HG02938 (cell line): ENCODE measurements around the gene LRRC70.

Source experiments
- ATAC-seq: cut with Tn5 transposase; IDR thresholded peaks from one replicate; pipeline ENCODE4 v1.9.1; 2021; ENCODE audit warnings: mild to moderate bottlenecking, moderate library complexity; ENCODE audit not compliant: unreplicated experiment

LRRC70 gene

DNA sequence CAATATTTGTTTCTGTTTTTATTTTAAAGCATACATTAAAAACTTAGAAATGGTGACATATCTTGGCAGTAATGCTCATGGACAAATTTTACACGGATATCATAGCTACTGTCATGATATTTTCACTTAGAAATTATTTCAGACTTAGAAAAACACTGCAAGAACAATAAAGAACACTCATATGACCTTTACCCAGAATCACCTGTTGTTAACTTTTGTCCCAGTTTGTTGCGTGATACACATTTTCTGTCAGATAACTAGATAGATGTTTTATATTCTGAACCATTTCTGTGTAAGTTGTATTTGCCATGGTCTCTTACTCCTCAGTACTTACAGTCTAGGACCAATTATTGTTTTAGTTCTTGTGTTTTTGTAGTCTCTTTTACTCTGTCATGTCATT is 3.6 kb upstream of the LRRC70 start:
- no peak for ATAC-seq

DNA sequence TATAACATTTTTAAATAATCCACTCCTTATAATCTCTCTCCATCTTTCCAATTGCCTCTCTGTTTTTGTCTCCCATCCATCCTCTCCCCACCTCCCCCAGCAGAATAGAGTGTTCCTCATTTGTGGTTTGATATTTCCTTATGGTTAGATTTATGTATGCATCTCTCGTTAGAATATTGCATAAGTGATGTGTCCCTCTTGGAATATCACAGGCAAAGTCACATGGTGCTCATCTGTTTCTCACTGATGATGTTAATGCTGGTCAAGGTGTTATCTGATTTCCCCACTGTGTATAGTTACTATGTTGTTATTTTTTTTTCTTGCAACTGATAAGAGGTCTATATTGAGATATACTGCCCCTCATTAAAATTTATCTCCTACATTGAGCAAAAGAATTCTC is 3.1 kb upstream of the LRRC70 start:
- no peak for ATAC-seq

DNA sequence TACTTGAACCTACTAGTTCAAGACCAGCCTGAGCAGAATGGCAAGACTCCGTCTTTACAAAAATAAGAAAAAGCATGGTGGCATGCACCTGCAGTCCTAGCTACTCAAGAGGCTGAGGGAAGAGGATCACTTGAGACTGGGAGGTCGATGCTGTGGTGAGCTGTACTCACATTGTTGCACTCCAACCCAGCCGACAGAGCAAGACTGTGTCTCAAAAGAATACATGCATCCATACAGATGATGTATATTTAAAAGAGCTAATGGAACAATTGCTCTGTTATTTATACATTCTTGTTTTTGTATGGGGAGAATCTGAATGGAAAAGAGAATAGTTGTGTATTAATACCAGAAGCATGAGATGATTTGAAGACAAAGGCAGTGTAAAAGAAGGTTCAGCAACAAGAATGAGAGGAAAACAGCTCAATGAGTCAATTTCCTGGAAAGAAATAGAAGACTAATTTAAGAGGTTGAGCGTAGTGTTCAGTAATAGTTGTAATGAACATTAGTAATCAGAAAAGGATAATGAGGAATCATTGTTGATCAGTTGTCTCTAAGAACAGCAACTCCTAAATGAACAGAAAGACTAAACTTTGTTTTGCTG is 1.9 kb upstream of the LRRC70 start:
- no peak for ATAC-seq

DNA sequence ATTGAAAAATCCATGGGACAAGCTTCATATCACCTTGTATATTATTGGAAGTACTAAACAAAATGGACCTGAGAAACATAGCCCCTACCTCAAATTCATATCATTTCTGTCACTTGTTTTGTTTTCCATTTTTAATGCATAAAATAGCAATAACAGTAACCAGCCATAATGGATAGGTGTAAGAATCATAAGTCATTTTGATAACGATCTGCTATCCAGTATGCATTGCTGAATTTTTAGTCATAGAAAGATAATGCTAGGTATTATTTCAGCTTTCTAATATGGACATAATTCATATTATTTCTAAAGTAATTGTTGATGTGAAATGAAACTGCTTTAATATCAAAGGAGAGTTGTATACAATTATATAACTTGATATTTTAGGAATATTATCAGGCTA is 1.1 kb upstream of the LRRC70 start:
- ATAC-seq: no peak

DNA sequence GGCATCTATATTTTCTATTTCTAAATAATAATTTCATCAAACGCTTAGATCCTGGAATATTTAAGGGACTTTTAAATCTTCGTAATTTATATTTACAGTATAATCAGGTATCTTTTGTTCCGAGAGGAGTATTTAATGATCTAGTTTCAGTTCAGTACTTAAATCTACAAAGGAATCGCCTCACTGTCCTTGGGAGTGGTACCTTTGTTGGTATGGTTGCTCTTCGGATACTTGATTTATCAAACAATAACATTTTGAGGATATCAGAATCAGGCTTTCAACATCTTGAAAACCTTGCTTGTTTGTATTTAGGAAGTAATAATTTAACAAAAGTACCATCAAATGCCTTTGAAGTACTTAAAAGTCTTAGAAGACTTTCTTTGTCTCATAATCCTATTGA is 1.1 kb downstream of the LRRC70 start:
- no peak for ATAC-seq

DNA sequence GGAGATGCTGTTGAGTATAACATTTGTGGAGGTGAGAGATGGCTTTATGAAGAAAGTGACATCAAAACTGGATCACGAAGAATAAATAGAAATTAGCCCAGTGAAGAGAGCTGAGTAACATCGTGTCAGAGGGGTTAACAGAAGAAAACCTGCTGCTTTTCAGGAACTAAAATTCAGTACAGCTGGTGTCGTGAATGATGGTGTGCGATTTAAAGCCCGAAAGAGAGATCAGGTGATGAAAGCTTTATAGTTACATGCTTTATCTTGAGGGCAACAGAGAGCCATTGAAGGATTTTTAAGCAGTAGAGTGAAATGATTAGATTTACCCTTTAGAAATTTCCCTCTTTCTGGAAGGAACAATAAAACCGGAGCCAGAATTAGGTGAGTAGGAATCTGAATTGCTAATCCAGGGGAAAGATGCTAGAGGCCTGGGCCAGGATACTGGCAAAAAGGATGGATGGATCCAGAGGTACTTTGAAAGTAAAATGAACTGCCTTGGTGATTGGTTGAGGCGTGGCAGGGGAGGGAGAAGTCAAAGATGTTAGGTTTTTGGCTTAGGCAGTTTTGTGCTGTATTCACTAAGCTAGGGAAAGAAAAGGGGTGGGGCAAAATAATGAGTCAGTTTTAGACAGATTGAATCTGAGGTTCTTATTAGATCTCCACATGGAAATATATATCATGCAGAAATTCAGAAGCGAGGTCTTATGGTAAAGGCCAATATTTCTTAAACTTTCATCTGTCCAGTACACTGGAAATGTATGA is 3.4 kb downstream of the LRRC70 start:
- no peak for ATAC-seq

DNA sequence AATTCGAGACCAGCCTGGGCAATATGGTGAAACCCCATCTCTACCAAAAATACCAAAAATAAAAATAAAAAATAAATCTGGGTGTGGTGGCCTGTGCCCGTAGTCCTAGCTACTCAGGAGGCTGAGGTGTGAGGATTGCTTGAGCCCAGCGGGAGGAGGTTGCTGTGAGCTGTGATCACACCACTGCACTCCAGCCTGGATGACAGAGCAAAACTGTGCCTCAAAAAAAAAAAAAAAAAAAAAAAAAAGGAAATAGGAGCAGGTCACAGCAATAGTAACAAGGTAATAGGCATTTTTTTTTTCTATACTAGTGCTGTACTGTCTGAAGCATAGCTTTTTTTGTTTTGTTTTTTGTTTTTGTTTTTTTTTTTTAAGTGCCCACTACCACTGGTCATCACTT is 5.8 kb downstream of the LRRC70 start:
- no peak for ATAC-seq

DNA sequence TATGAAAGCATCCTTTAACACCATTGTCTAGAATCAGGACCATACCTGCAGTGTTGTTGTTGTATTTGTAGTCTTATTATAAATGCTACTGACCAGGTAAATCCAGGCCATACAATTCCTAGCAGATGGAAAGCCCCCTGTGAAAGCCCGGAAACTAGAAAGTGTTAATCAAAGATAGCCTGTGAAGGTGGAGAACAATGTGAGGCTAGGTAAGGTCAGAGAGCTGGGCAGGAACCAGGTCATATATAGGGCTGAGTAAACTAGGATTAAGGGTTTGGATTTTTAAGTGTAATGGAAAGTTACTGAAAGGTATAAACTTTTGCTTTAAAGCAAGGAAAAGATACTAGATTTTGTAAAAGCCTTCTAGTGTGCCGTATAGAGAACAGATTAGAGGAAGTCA is 6.7 kb downstream of the LRRC70 start:
- ATAC-seq: no peak

DNA sequence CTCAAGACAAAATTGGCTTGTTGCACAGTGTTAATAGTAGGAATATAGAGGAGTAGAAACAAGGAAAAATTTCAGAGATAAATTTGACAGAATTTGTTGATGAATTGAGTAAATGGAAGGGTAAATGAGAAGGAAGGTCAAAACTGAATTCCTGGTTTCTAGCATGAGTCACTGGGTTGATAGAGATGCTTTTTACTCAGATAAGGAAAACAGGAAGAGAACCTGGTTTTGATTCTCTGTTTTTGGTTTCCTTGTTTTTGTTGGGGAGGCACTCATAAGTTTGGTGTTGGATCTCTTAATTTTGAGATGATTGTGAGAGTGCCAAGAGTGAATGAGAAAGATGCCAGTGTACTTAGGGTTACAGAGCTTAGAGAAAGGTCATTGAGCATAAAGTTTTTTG is 7.1 kb downstream of the LRRC70 start:
- ATAC-seq: no peak

DNA sequence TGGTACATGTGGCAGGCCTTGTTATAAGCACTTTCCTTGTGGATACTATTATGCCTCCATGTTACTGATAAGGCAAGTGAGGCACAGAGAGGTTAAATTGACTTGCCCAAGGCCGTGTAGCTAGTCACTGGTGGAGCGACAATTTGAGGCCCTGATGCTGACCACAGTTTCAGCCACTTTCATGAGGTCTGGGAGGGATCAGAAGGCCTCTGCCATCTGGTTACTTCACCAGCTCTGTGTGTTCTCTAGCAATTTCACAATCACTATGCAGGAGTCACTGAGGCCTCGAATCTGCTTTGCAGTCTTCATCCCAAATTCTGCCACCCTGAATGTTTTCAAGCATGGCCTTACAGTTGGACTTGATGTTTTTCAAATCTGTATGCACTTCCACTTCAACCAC is 9.1 kb downstream of the LRRC70 start:
- ATAC-seq: no peak

DNA sequence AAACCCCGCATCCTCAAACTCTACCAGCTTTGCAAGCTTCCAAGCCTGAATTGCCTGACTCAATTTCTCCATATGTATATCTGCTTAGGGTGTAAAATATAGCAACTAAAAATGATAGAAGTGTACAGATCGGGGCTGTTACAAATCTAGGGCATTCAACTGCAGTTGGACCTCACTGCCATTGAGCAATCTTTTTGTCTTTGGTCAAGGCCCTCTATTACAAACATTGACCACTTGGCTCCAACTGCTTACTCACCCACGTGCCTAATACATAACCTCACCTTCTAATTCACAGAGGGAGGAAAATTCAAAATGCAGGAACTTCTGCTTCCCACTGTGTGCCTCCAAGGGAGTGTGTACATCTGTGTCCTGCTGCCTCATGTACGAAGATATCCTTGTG is 10.0 kb downstream of the LRRC70 start:
- ATAC-seq: no peak

DNA sequence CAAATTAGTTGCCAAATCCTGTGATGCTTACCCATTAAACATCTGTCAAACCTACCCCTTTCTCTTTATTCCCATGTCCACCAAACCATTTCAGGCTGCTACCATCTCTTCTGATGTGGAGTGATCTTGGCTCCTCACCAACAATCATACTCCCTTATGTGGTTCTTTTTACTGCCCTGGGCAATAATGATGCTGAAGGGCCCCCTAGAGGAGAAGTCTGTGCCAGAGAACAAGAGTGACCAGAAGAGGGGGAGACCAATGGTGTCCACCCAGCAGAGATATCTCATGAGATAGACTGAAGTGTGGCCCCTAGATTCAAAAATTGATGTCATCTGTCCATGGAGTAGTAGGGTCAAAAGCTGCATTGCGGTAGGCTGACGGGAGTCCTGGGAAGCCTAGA is 10.9 kb downstream of the LRRC70 start:
- no peak for ATAC-seq

DNA sequence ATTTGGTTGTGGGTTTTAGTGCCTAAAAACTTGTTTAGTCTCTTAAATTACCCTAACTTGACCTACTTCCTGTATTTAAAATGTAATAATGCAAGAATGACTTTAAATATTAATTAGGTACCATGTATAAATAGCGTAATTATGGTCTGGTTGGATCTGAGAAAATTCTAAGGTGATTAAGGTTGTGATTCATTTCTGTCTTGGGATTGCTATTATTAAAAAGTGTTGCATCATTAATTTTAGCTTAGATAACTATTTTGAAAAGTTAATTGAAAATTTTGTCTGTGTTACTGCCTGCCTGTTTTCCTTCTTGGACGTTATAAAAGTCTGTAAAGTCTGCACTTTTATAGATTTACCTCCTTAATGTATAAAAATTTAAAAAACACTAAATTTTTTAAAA is 11.8 kb downstream of the LRRC70 start:
- no peak for ATAC-seq

DNA sequence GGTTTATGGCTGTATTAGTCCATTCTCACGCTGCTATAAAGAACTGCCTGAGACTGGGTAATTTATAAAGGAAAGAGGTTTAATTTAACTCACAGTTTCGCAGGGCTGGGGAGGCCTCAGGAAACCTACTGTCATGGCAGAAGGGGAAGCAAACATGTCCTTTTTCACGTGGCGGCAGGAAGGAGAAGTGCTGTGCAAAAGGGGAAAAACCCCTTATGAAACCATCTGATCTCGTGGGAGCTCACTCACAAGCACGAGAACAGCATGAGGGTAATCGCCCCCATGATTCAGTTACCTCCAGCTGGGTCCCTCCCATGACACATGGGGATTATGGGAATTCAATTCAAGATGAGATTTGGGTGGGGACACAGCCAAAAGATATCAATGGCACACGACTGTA is 13.9 kb downstream of the LRRC70 start:
- ATAC-seq: no peak

DNA sequence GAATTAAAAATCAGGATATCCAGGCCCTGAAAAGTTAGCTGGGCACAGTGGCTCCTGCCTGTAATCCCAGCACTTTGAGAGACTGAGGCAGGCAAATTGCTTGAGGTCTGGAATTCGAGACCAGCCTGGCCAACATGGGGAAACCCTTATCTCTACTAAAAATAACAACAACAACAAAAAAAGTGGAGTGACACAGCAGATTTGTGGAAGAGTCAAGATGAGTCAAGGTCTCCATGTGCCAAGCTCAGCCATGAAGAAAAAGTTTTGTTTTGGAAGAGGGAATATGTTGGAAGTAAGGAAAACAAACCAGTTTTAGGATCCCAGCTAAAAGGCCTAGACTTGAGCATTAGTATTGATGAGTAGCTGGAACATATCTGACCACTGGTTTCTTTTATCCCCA is 14.7 kb downstream of the LRRC70 start:
- no peak for ATAC-seq

DNA sequence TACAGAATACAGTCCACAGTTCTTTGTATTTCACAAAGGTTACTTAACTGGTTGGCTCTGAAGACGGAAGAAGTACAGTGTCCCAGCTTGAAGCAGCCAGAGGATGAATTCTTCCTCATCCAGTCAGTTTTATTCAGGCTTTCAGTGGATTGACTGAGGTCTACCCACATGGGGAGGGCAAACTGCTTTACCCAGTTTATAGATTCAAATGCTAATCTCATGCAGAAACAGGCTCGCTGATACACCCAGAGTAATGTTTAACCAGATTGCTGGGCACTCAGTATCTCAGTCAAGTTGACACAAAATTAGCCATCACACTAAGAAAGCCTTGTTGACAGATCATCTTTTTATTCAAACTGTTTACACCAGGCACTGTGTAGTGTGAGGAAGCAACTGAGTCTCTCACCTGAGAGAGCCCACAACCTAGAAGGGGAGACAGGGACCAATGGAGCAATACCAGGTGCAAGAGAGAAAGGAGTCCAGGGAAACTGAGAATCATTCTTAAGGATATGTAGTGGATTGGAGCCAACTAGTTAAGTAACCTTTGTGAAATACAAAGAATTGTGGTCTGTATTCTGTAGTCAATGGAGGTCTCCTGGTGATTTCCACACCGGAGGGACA is 15.9 kb downstream of the LRRC70 start:
- no peak for ATAC-seq

DNA sequence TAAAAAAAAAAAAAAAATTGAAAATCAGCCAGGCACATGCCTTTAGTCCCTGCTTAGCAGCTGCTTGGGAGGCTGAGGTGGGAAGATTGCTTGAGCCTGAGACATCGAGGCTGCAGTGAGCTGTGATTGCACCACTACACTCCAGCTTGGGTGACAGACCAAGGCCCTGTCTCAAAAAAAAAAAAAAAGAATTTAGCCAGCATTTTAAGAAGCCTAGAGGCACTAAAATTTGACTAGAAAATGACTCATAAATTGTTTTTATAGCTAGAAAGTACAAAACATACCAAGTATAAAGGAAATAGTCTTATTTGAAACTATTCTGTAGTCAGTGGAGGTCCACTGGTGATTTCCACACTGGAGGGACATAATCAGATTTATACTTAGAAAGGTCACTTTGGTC is 17.5 kb downstream of the LRRC70 start:
- ATAC-seq: no peak

DNA sequence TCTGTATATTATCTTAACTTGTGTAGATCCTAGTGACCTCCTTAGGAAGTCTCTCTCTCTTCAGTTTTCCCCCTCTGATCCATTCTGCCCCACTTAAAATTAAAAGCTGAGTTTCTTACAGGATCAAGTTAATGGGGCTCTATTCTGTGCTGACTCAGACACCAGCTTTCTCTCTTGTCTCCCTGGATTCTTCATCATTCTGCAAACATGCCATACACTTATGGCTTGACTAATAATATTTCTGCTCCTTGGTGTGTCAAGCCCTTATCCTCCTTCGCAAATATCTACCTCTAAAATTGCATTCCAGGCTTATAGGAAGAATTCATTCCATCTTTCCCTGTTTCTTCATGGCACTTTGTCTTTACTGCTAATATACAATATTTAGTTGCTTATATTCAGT is 18.1 kb downstream of the LRRC70 start:
- no peak for ATAC-seq

DNA sequence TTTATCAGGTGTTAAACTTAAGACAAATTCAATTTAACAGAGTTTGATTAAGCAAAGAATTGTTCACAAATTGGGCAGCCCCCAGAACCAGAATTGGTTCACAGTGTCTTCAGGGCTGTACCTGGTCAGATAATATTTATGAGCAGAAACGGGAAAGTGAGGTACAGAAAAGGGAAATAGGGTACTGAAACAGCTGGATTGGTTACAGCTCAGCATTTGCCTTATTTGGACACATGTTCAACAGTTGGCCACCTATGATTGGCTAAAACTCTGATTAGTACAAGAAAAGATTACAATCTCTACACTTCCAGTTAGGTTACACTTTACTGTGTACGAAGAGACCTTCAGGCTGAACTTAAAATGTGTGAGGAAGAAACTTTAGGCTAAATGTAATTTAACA is 18.7 kb downstream of the LRRC70 start:
- no peak for ATAC-seq

DNA sequence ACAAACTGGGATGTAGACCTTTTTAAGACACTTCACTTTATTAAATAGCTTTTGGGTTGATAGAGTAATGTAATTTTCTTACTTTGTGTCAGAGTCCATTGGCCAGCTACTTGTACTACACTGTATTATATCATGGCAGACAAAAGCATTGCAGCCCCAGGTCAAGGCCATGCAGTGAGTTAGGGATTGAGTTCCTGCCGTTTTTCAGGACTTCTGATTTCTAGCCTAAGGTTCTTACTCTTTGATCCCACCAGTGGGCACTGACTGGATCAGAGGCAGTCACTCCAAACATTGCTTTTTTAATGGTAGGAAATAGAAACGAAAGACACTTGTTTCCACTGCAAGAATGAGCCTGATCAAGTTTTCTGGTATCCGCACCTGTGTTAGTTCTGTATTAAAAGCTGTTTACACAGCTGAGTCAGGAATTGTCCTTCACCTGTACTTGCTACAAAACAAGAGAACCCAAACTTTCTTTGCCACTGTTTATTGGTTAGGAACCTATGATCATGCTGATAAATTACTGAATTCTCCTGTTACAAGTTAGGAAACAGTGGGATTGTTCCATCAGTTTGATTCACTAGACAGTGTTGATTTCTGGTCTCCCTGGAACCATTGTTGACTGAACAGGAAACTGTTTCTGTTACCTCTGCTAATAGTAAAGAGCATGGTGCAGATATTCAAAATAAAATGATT is 22.1 kb downstream of the LRRC70 start:
- ATAC-seq: no peak

DNA sequence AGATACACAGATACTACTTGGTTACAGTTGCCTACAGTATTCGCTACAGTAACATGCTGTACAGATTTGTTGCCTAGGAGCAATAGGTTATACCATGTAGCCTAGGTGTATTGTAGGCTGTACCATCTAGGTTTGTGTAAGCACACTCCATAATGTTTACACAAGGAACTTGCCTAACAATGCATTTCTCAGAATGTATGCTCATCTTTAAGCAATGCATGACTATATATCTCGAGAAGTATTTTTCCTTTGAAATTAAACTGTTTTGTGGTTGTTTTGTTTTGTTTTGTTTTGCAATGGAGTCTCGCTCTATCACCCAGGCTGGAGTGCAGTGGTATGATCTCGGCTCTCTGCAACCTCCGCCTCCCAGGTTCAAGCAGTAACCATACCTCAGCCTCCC is 25.3 kb downstream of the LRRC70 start:
- ATAC-seq: no peak

DNA sequence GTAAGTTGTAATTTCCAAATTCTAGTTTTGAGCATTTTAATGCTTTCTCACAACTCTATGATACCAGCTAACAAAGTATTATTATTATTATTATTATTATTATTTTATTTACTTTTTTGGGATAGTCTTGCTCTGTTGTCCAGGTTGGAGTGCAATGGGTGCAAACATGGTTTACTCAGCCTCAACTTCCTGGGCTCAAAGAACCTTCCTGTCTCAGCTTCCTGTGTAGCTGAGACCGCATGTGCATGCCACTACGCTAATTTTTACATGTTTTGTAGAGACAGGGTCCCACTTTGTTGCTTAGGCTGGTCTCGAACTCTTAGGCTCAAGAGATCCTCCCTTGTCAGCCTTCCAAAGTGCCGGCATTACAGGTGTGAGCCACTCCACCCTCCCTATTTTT is 27.0 kb downstream of the LRRC70 start:
- ATAC-seq: no peak
